ENCODE data around the gene PAPPA2. TPM values are rescaled to one million over a fixed set of nuclear protein-coding genes. Genes with fewer than 3 reads are reported as not detected.

Gene PAPPA2
- total RNA-seq, 2 donors from 2014 or later = 1.5 to 2.0 TPM

GRCh38 chr1:176774224-176774623 is 311.2 kb downstream of the PAPPA2 start:
- DNase-seq = no peak
- intact Hi-C loops (cut with DNase I, micrococcal nuclease) = no loop called here
- no peak for ATAC-seq

- DNase-seq = no peak
- intact Hi-C loops (cut with DNase I, micrococcal nuclease) = no loop called here
- ATAC-seq = no peak
Measured at GRCh38 chr1:176775378-176775777, 312.4 kb downstream of the PAPPA2 start.

- no peak for ATAC-seq
- DNase-seq = no peak
- intact Hi-C loops (cut with DNase I, micrococcal nuclease) = no loop called here
Measured at GRCh38 chr1:176775996-176776395, 313.0 kb downstream of the PAPPA2 start.

DNA sequence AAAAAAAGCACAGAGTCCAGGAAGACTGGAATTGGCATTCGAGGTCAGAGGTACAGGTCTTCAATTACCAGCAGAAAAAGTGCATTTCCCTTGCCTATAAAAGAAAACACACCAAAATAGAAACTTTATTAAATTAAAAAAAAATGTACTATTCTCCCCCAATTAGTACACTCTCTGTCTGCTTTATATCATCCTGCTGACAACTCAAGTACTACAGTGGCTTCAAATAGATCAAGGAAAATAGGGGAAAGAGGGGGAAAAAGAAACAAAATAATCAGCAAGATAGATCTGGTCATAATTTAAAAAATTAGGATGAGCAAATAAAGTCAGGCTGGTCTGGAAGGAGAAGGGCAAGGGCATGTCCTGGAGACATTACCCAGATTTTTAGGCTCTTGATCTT is 315.1 kb downstream of the PAPPA2 start:
- ATAC-seq = no peak
- intact Hi-C loops (cut with DNase I, micrococcal nuclease) = no loop called here

GRCh38 chr1:176779992-176780328 is 317.0 kb downstream of the PAPPA2 start:
- ATAC-seq (no peak), DNase-seq (no peak)
- intact Hi-C loops (cut with DNase I, micrococcal nuclease) = no loop called here

More for the DNA sequence above, 315.1 kb downstream of the PAPPA2 start:
- no peak for DNase-seq

DNA sequence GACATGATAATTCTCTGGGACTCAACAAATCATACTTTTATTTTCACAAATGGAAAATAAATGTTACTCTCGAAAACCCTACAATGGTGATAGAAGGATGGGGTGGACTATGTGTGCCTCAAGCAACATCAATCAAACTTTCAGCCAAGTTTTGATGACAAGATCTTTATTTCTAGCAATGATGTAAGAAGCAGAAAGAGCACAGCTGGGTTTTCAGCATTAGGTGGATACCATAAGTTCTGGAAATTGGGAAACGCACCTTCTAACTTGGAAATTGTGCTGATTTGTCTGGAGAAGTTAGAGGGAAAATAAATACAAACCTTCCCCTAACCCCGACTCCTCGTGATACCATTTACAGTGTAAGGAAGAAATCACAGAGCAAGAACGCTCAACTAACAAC is 320.3 kb downstream of the PAPPA2 start:
- DNase-seq (no peak), ATAC-seq (no peak)
- intact Hi-C loops (cut with DNase I, micrococcal nuclease) = no loop called here

DNA sequence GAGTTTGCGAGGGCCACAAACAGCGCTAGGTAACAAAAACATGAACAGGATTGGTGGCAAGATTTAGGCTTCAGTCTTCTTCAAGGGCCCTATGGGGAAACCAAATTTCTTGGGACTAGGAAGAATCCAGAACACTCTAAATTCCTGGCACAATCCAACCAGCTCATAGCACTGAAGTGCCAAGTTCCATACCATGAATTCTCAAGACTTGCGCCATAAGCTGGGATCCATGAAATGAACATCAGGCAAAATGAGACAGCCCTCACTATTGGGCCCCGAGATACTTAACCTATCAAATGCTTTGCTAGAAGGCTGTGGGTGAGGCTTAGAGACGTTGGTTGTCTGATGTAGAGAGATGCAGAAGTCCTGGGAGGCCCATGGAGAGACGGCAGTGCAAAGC is 322.1 kb downstream of the PAPPA2 start:
- DNase-seq (no peak), ATAC-seq (no peak)
- intact Hi-C loops (cut with DNase I, micrococcal nuclease) = no loop called here

DNA sequence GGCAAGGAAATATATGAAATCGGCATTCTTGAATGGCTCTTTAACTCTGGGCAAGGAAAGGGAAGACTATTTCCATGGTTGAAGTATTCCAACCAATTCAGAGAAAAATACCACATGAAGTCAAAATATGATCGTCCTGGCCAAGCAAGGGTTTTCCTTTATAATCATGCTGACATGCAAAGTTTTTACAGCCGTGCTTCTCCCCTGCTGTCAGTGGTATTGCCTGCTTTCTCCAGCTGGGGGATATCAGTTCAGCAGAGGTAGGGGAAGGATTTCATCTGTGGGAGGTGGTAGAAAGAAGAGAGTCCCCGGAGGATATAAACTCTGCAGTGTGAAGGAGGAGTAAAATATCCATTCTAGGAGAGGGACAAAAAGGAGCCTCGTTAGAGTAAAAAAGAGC is 322.8 kb downstream of the PAPPA2 start:
- DNase-seq = no peak
- intact Hi-C loops (cut with DNase I, micrococcal nuclease) = no loop called here
- no peak for ATAC-seq

DNA sequence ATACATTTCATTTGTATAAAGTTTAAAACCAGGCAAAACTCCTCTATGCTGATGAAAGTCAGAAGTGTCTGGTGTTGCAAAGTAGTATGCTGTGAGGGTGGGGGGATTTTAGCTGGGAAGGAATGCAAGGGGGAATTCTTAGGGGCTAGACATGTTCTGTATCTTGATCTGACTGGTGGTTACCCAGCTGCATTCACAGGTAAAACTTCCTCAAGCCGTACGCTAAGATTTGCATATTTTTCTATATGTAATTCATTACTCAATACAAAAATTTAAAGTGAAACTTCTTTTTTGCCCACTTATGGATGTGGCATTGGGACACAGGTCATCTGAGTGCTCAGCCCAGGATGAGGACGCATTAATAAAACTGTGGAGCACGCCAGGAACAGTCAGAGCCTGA is 323.3 kb downstream of the PAPPA2 start:
- ATAC-seq (no peak), DNase-seq (no peak)
- intact Hi-C loops (cut with DNase I, micrococcal nuclease) = no loop called here

DNA sequence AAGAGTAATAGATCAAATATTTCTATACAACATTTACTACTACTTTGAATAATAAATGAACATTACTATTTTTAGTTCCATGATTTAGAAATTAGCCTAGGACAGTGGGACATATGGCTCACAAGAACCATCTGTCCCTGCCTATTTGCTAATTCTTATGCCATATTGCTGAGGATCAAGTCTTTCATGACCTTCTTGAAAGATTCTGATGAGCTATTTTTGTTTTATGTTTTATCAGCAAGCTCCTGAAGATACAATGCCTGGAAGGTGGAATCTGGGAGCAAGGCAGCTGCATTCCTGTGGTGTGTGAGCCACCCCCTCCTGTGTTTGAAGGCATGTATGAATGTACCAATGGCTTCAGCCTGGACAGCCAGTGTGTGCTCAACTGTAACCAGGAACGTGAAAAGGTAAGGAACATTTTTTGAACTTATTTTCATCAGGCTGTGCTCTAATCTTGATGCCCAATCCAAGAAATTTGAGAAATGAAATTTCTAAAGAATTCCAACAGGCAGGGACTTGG is 326.7 kb downstream of the PAPPA2 start:
- ATAC-seq = no peak
- intact Hi-C loops (cut with DNase I, micrococcal nuclease) = no loop called here
- no peak for DNase-seq

- intact Hi-C loops (cut with DNase I, micrococcal nuclease) = no loop called here
- DNase-seq (no peak), ATAC-seq (no peak)
Measured at GRCh38 chr1:176790786-176791185, 327.8 kb downstream of the PAPPA2 start.

GRCh38 chr1:176791906-176792305 is 328.9 kb downstream of the PAPPA2 start:
- ATAC-seq (no peak), DNase-seq (no peak)
- intact Hi-C loops (cut with DNase I, micrococcal nuclease) = no loop called here

DNA sequence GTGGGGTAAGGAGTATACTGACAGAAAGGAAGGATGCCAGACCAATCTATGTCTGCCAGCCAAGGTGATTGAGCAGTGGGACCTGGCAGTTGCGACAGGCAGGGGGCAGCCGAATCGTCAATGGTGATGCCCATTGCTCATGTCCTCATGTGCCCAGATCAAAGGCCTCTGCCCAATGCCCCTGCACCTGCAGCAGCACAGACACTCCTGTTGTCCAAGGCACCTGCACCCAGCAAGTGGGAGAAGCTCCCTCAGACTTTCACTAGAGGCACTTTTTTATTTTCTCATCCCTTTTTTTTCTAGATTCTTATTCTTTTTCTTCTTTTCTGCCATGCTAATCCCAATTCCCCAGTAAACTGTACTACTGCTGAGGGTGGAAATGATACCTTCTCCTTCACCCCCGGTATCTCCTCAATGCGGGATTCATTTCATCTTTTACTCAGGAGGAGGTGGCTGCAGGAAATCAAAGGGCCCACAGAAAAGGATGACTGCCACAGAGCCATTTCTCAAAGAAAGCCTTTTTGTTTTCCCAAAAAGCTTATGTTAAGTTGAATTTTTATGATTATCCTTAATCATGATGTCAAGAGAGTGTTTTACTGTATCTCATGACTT is 332.0 kb downstream of the PAPPA2 start:
- DNase-seq (no peak), ATAC-seq (no peak)
- intact Hi-C loops (cut with DNase I, micrococcal nuclease) = no loop called here

GRCh38 chr1:176795929-176796328 is 333.0 kb downstream of the PAPPA2 start:
- intact Hi-C loops (cut with DNase I, micrococcal nuclease) = no loop called here

DNA sequence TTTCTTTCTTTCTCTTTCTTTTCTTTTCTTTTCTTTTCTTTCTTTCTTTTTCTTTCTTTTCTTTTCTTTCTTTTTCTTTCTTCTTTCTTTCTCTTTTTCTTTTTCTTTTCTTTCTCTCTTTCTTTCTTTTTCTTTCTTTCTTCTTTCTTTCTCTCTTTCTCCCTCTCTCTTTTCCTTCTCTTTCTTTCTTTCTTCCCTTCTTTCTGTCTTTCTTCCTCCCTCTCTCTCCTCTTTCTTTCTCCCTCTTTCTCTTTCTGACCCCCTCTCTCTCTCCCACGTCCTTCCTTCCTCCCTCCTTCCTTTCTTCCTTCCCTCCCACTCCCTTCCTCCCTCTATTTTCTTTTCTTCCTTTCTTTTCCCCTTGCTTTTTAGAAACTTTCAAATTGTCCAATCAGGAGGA is 333.6 kb downstream of the PAPPA2 start:
- intact Hi-C loops (cut with DNase I, micrococcal nuclease) = no loop called here
- no peak for ATAC-seq

More at GRCh38 chr1:176795929-176796328, 333.0 kb downstream of the PAPPA2 start:
- ATAC-seq (no peak), DNase-seq (no peak)

GRCh38 chr1:176799327-176799726 is 336.4 kb downstream of the PAPPA2 start:
- DNase-seq (no peak), ATAC-seq (no peak)
- intact Hi-C loops (cut with DNase I, micrococcal nuclease) = no loop called here

More for the DNA sequence above, 333.6 kb downstream of the PAPPA2 start:
- no peak for DNase-seq

DNA sequence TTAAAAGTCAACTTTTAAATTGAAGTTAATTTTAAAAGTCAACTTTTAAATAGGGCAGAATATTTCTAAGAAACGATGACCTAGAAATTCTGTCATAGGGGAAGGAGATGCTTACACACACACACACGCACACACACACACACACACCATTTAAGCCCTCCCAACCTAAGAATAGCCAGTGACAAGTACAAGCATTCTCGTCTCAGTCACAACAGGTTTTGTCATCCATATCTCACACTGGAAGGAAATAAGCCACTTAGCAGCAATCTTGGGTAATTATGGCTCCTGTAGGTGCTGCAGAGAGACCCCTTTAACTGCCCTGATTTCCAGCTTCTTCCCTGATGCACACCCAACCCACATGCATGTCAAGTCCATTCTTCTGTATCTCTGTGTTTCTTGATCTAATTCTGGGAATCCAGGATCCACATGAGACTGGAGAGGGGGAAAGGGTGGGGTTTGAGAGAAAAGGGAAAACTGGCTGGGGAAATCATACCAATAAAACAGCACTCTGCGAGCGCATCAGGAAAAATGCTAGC is 338.1 kb downstream of the PAPPA2 start:
- intact Hi-C loops (cut with DNase I, micrococcal nuclease) = no loop called here
- DNase-seq (no peak), ATAC-seq (no peak)

- ATAC-seq = no peak
- DNase-seq = no peak
- intact Hi-C loops (cut with DNase I, micrococcal nuclease) = no loop called here
Measured at GRCh38 chr1:176801514-176802020, 338.6 kb downstream of the PAPPA2 start.

GRCh38 chr1:176802316-176802715 is 339.3 kb downstream of the PAPPA2 start:
- DNase-seq (no peak), ATAC-seq (no peak)
- intact Hi-C loops (cut with DNase I, micrococcal nuclease) = no loop called here

DNA sequence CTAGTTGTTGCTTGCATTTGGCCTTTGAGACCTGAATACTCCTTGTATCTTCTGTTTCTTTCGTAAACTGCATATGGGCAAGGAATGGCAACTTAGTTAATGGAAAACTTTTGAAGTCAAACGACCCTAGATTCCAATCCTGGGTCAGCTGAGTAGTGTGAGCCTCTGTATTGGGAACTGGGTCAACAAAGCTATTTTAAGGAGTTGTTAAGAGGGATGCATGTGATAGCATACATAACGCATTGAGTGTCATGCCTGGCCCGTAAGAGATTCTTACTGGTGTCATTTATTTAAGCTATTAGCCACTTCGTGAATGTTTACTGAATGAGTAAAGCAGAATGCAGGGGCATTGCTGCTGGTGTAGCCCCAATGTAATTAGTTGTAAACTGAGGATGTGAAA is 340.1 kb downstream of the PAPPA2 start:
- ATAC-seq (no peak), DNase-seq (no peak)
- intact Hi-C loops (cut with DNase I, micrococcal nuclease) = no loop called here

GRCh38 chr1:176803596-176803995 is 340.6 kb downstream of the PAPPA2 start:
- no peak for ATAC-seq
- intact Hi-C loops (cut with DNase I, micrococcal nuclease) = no loop called here
- no peak for DNase-seq
